ENCODE results near the gene TMIE.

TMIE gene

GRCh38 chr3:46731795-46732194 lies 30.6 kb downstream of the TMIE start:
- H3K9me3 ChIP-seq (ENCODE audit: insufficient read depth, low read length): no peaks in the 10 kb centered on the region
- peaks cover 26% of the 10 kb centered on the region for H3K27me3 ChIP-seq (ENCODE audit: low read depth, low read length)
- no peaks in the 10 kb centered on the region for H3K79me2 ChIP-seq (ENCODE audit: low read length)
- no peak overlapping the region for H2AFZ ChIP-seq (ENCODE audit: low read depth, low read length)
- H3K4me2 ChIP-seq (ENCODE audit: low read length): no peak overlapping the region
- TF ChIP-seq, protein P1, sequence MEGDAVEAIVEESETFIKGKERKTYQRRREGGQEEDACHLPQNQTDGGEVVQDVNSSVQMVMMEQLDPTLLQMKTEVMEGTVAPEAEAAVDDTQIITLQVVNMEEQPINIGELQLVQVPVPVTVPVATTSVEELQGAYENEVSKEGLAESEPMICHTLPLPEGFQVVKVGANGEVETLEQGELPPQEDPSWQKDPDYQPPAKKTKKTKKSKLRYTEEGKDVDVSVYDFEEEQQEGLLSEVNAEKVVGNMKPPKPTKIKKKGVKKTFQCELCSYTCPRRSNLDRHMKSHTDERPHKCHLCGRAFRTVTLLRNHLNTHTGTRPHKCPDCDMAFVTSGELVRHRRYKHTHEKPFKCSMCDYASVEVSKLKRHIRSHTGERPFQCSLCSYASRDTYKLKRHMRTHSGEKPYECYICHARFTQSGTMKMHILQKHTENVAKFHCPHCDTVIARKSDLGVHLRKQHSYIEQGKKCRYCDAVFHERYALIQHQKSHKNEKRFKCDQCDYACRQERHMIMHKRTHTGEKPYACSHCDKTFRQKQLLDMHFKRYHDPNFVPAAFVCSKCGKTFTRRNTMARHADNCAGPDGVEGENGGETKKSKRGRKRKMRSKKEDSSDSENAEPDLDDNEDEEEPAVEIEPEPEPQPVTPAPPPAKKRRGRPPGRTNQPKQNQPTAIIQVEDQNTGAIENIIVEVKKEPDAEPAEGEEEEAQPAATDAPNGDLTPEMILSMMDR (IDR thresholded peaks at IDR 0.05; ENCODE audit: low read depth, low read length): no peak
- no peak overlapping the region for H3K9ac ChIP-seq (ENCODE audit: low read length)
- no peak overlapping the region for H3K4me3 ChIP-seq (ENCODE audit: low read length)
- no peaks in the 10 kb centered on the region for H4K20me1 ChIP-seq (ENCODE audit: insufficient read depth, low read length)
- H3K36me3 ChIP-seq (replicated peaks; ENCODE audit: low read depth, low read length): no peaks in the 10 kb centered on the region
- no peak overlapping the region for H3K27ac ChIP-seq (ENCODE audit: low read length)
- peaks cover 6% of the 10 kb centered on the region for H3K4me1 ChIP-seq (ENCODE audit: low read length)

DNA sequence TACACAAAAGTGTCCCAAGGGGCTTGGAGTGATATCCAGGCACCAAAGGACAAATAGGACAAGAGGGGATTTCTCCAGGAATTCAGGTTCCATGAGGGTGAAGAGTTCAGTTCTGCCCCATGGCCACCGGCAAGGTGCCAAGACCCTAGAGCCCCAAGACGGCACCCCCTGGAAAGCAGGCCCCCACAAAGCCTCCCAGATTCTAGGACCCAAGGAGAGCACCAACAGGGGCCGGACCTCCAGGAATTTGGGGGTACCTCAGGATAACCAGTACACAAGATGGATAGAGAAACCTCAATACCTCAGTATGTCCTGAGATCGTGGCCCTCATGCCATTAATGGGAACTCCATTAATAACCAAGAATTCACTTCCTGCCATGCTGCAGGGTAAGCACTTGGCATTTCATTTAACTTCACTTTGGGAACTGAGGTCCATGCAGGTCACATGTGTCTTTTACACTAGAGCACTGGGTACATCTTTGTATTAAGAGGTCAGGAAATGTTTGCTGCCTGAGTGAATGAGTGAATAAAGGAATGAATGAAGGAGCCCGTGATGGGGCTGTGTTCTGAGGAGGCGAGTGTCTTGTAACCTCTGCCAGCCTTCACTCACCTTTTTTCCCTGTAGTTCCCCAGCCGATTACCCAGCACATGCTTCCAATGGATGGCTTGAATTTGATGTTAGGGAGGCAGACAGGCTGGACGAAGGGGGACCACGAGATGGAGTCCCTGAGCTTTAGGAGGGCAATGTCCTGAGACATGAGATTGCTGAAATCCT lies 32.0 kb downstream of the TMIE start:
- Histone ChIP-seq H3K27me3 (ENCODE audit: low read depth, low read length) (peaks cover 36% of the 10 kb centered on the region), H2AFZ (ENCODE audit: low read depth, low read length) (no peak overlapping the region), H3K36me3 (replicated peaks; ENCODE audit: low read depth, low read length) (no peaks in the 10 kb centered on the region), H3K9me3 (ENCODE audit: insufficient read depth, low read length) (no peaks in the 10 kb centered on the region), H3K4me1 (ENCODE audit: low read length) (peaks cover 6% of the 10 kb centered on the region), H3K4me3 (ENCODE audit: low read length) (no peak overlapping the region), H3K9ac (ENCODE audit: low read length) (no peak overlapping the region), H3K79me2 (ENCODE audit: low read length) (no peaks in the 10 kb centered on the region), H4K20me1 (ENCODE audit: insufficient read depth, low read length) (no peaks in the 10 kb centered on the region), H3K4me2 (ENCODE audit: low read length) (no peak overlapping the region), H3K27ac (ENCODE audit: low read length) (no peak overlapping the region)
- no peak for TF ChIP-seq EZH2phosphoT487 (IDR thresholded peaks at IDR 0.05; ENCODE audit: low read depth)
- TF ChIP-seq, protein P1 (IDR thresholded peaks at IDR 0.05; ENCODE audit: low read depth, low read length): peak; percentile 37

GRCh38 chr3:46734773-46735172 lies 33.6 kb downstream of the TMIE start:
- TF ChIP-seq, protein P1 (IDR thresholded peaks at IDR 0.05; ENCODE audit: low read depth, low read length): no peak
- no peak for TF ChIP-seq EZH2phosphoT487 (IDR thresholded peaks at IDR 0.05; ENCODE audit: low read depth)
- Histone ChIP-seq H4K20me1 (ENCODE audit: insufficient read depth, low read length) (no peaks in the 10 kb centered on the region), H3K79me2 (ENCODE audit: low read length) (no peaks in the 10 kb centered on the region)

GRCh38 chr3:46736006-46736872 lies 35.0 kb downstream of the TMIE start:
- TF ChIP-seq, protein P1 (IDR thresholded peaks at IDR 0.05; ENCODE audit: low read depth, low read length): no peak
- H3K9ac ChIP-seq (ENCODE audit: low read length): no peak overlapping the region
- H2AFZ ChIP-seq (ENCODE audit: low read depth, low read length): no peak overlapping the region
- no peaks in the 10 kb centered on the region for H3K79me2 ChIP-seq (ENCODE audit: low read length)
- H3K36me3 ChIP-seq (replicated peaks; ENCODE audit: low read depth, low read length): no peaks in the 10 kb centered on the region
- H4K20me1 ChIP-seq (ENCODE audit: insufficient read depth, low read length): no peaks in the 10 kb centered on the region
- H3K27me3 ChIP-seq (ENCODE audit: low read depth, low read length): peaks cover 24% of the 10 kb centered on the region
- no peak overlapping the region for H3K4me3 ChIP-seq (ENCODE audit: low read length)
- H3K4me1 ChIP-seq (ENCODE audit: low read length): peaks cover 6% of the 10 kb centered on the region
- no peak overlapping the region for H3K4me2 ChIP-seq (ENCODE audit: low read length)
- H3K9me3 ChIP-seq (ENCODE audit: insufficient read depth, low read length): no peaks in the 10 kb centered on the region
- H3K27ac ChIP-seq (ENCODE audit: low read length): no peak overlapping the region

More at GRCh38 chr3:46734773-46735172, 33.6 kb downstream of the TMIE start:
- no peak overlapping the region for H3K27ac ChIP-seq (ENCODE audit: low read length)
- H3K4me3 ChIP-seq (ENCODE audit: low read length): no peak overlapping the region
- no peaks in the 10 kb centered on the region for H3K9me3 ChIP-seq (ENCODE audit: insufficient read depth, low read length)
- no peak overlapping the region for H2AFZ ChIP-seq (ENCODE audit: low read depth, low read length)
- no peaks in the 10 kb centered on the region for H3K36me3 ChIP-seq (replicated peaks; ENCODE audit: low read depth, low read length)
- H3K9ac ChIP-seq (ENCODE audit: low read length): no peak overlapping the region
- H3K27me3 ChIP-seq (ENCODE audit: low read depth, low read length): peaks cover 33% of the 10 kb centered on the region
- H3K4me1 ChIP-seq (ENCODE audit: low read length): peaks cover 6% of the 10 kb centered on the region
- H3K4me2 ChIP-seq (ENCODE audit: low read length): no peak overlapping the region
